Glutamatergic neuron (in vitro differentiated cells): Measurements from ENCODE around the gene KAT8. TPM values are rescaled to one million over a fixed set of nuclear protein-coding genes. Genes with fewer than 3 reads are reported as not detected.
A peak's percentile ranks its signal among the peaks of the same experiment; 100 is the strongest.

ENCODE experiments used
- DNase-seq: peaks from one replicate; pipeline ENCODE4 v3.0.0; 2022
- H3K27ac Mint-ChIP-seq: one replicate; pipeline ENCODE4 v1.8.0; 2020; ENCODE audit warnings: mild to moderate bottlenecking, mixed read lengths, inconsistent platforms; ENCODE audit not compliant: unreplicated experiment
- H3K27me3 Mint-ChIP-seq: one replicate; pipeline ENCODE4 v1.8.0; 2020; ENCODE audit warnings: mild to moderate bottlenecking, moderate library complexity, mixed read lengths, inconsistent platforms; ENCODE audit not compliant: unreplicated experiment
- H3K36me3 Mint-ChIP-seq: one replicate; pipeline ENCODE4 v1.8.0; 2020; ENCODE audit warnings: mild to moderate bottlenecking, mixed read lengths, inconsistent platforms; ENCODE audit not compliant: unreplicated experiment
- H3K4me1 Mint-ChIP-seq: one replicate; pipeline ENCODE4 v1.8.0; 2020; ENCODE audit warnings: mild to moderate bottlenecking, low read depth, mixed read lengths, inconsistent platforms; ENCODE audit not compliant: unreplicated experiment
- H3K4me3 Mint-ChIP-seq: one replicate; pipeline ENCODE4 v1.8.0; 2020; ENCODE audit warnings: mild to moderate bottlenecking, mixed read lengths, inconsistent platforms; ENCODE audit not compliant: unreplicated experiment
- H3K9me3 Mint-ChIP-seq: one replicate; pipeline ENCODE4 v1.8.0; 2020; ENCODE audit warnings: mild to moderate bottlenecking, moderate library complexity, mixed read lengths, inconsistent platforms; ENCODE audit not compliant: unreplicated experiment
- total RNA-seq: library from RNA; stranded (reverse); fragmentation: NEBNext Ultra II Directional; extraction: Animal tissue kit (Norgen Biotek cat#: 25700); gene quantifications from one replicate; pipeline ENCODE4 v1.2.1, GENCODE V29; 2021; ENCODE audit not compliant: unreplicated experiment
- TF ChIP-seq, protein P1 (sequence below): fragments of 200-600 bp; sonication (generic); IDR thresholded peaks from one replicate; pipeline ENCODE4 v1.5.0; 2021; ENCODE audit not compliant: partially characterized antibody, unreplicated experiment

The KAT8 gene
- total RNA-seq, 1 donor from 2014 or later = 61.2 TPM

DNA sequence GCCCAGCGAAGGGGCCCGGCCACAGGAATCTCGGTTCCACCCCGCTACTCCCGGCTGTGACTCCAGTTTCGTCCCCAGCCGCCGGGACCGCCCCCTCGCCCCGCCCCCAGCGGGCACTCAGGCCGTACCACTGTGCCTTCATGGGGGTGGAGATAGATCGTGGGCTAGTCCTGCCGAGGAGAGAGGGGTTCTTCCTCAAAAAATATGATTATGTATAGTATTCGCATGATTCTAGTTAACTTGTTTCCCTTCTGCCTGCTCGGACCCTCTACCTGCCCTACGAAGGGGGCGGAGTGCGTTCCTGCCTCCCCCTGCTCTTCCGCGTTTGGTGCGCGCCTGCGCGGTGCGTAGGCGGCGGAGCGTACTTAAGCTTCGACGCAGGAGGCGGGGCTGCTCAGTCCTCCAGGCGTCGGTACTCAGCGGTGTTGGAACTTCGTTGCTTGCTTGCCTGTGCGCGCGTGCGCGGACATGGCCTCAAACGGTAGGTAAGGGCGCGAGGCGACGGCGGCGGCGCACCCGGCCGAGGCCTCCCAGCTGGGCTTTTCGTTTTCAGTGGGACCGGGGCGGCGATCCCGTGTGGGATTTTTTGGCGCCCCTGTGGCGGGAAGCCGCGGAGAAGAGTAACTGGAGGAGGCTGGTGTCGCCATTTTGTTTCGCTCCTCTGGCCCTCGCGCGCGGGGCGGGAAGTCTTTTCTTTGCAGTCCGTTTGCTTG is 62.4 kb downstream of the KAT8 start, which contains the start of gene FUS:
FUS (plus strand) TSS at position 393 of the 713 bp plus-strand sequence; CDS start at position 469, 76 bp downstream.
- Mint-ChIP-seq H3K4me1 (peaks cover 17% of the 10 kb centered on the region), H3K27ac (peak within 1 kb of the TSS; percentile 99), H3K9me3 (peaks cover 18% of the 10 kb centered on the region), H3K36me3 (peaks cover 4% of the 10 kb centered on the region), H3K27me3 (peaks cover 20% of the 10 kb centered on the region), H3K4me3 (peak within 1 kb of the TSS; percentile 99)
- DNase-seq = peak; percentile 89
- TF ChIP-seq, protein P1, sequence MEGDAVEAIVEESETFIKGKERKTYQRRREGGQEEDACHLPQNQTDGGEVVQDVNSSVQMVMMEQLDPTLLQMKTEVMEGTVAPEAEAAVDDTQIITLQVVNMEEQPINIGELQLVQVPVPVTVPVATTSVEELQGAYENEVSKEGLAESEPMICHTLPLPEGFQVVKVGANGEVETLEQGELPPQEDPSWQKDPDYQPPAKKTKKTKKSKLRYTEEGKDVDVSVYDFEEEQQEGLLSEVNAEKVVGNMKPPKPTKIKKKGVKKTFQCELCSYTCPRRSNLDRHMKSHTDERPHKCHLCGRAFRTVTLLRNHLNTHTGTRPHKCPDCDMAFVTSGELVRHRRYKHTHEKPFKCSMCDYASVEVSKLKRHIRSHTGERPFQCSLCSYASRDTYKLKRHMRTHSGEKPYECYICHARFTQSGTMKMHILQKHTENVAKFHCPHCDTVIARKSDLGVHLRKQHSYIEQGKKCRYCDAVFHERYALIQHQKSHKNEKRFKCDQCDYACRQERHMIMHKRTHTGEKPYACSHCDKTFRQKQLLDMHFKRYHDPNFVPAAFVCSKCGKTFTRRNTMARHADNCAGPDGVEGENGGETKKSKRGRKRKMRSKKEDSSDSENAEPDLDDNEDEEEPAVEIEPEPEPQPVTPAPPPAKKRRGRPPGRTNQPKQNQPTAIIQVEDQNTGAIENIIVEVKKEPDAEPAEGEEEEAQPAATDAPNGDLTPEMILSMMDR = no peak

Other genes with a start within 250 kb of the KAT8 start
- gene BCL7C, start 223.6 kb upstream of the KAT8 start, total RNA-seq = 24.0 TPM
- 1.7 TPM for gene CTF1, start 221.1 kb upstream of the KAT8 start, total RNA-seq
- gene FBXL19, start 194.1 kb upstream of the KAT8 start, total RNA-seq = 76.8 TPM
- 5.1 TPM for gene ORAI3, start 168.6 kb upstream of the KAT8 start, total RNA-seq
- gene SETD1A, start 159.9 kb upstream of the KAT8 start, total RNA-seq = 24.3 TPM
- 2.0 TPM for gene HSD3B7, start 132.5 kb upstream of the KAT8 start, total RNA-seq
- gene STX1B, start 107.0 kb upstream of the KAT8 start, total RNA-seq = 51.6 TPM
- 23.4 TPM for gene STX4, start 84.1 kb upstream of the KAT8 start, total RNA-seq
- 15.5 TPM for gene ZNF668, start 43.4 kb upstream of the KAT8 start, total RNA-seq
- 33.1 TPM for gene ZNF646, start 43.2 kb upstream of the KAT8 start, total RNA-seq
- 20.4 TPM for gene PRSS53, start 28.7 kb upstream of the KAT8 start, total RNA-seq
- 152 TPM for gene VKORC1, start 22.9 kb upstream of the KAT8 start, total RNA-seq
- 62.4 TPM for gene BCKDK, start 9.3 kb upstream of the KAT8 start, total RNA-seq
- not detected for gene PRSS8, start 18.1 kb downstream of the KAT8 start, total RNA-seq
- 0.61 TPM for gene PRSS36, start 32.4 kb downstream of the KAT8 start, total RNA-seq
- gene FUS, start 62.5 kb downstream of the KAT8 start, total RNA-seq = 473 TPM
- 0.71 TPM for gene PYCARD, start 85.1 kb downstream of the KAT8 start, total RNA-seq
- gene TRIM72, start 96.5 kb downstream of the KAT8 start, total RNA-seq = 0.10 TPM
- not detected for gene PYDC1, start 99.5 kb downstream of the KAT8 start, total RNA-seq
- not detected for gene ITGAM, start 142.3 kb downstream of the KAT8 start, total RNA-seq
- gene ITGAX, start 237.5 kb downstream of the KAT8 start, total RNA-seq = not detected